SK-N-SH treated with all-trans-retinoic acid at 6 μM for 48 hours (cell line): ENCODE measurements around the gene RABGGTB.

Experiments used
- ARNTL ChIP-seq: fragments of 450-650 bp; formaldehyde crosslinking; IDR thresholded peaks from 2 replicates; pipeline ENCODE4 v1.5.0; 2020; ENCODE audit warnings: low read depth, mild to moderate bottlenecking, moderate library complexity, borderline replicate concordance
- BACH2 ChIP-seq: fragments of 250-450 bp; sonication (Bioruptor Pico); IDR thresholded peaks from 2 replicates; pipeline ENCODE4 v1.9.0; 2021; ENCODE audit warnings: mild to moderate bottlenecking, borderline replicate concordance
- CSDC2 ChIP-seq: fragments of 250-450 bp; sonication (Bioruptor Pico); IDR thresholded peaks from 2 replicates; pipeline ENCODE4 v1.5.0; 2020; ENCODE audit warnings: mild to moderate bottlenecking, moderate library complexity
- TCF4 ChIP-seq: fragments of 250-450 bp; sonication (Bioruptor Pico); IDR thresholded peaks from 2 replicates; pipeline ENCODE4 v1.8.0; 2021; ENCODE audit warnings: mild to moderate bottlenecking, moderate library complexity, borderline replicate concordance
- TOX ChIP-seq: fragments of 250-450 bp; sonication (Bioruptor Pico); IDR thresholded peaks from 2 replicates; pipeline ENCODE4 v1.8.0; 2021; ENCODE audit warnings: mild to moderate bottlenecking, moderate library complexity, borderline replicate concordance
- ZC3H10 ChIP-seq: fragments of 250-450 bp; sonication (Bioruptor Pico); IDR thresholded peaks from 2 replicates; pipeline ENCODE4 v1.5.1; 2021; ENCODE audit warnings: mild to moderate bottlenecking, moderate library complexity

- TF ChIP-seq BACH2 (CRISPR knock-in tag) = no peak
- no peak for TF ChIP-seq ARNTL
- no peak for TF ChIP-seq TOX (CRISPR knock-in tag)
- no peak for TF ChIP-seq ZC3H10 (CRISPR knock-in tag)
- TF ChIP-seq TCF4 (CRISPR knock-in tag) = no peak
- TF ChIP-seq CSDC2 (CRISPR knock-in tag) = no peak
Observed at GRCh38 chr1:75841421-75841820, 55.4 kb downstream of the RABGGTB start.
